GM23338 (cell line): ENCODE data around the gene PLD1. TPM values are rescaled to one million over a fixed set of nuclear protein-coding genes. Genes with fewer than 3 reads are reported as not detected.

Experiments
- CTCF ChIP-seq, 2 experiments: fragments of 200-600 bp in 1 of 2; sonication (generic) in 1 of 2; conservative IDR thresholded peaks; 2 replicates each; pipeline versions ENCODE4 v1.5.1 to v1.6.1; 2016 to 2017; ENCODE audit warnings: antibody characterized with exemption in 2 of 2, low read depth in 2 of 2, mild to moderate bottlenecking in 2 of 2, moderate library complexity in 1 of 2
- REST ChIP-seq: IDR thresholded peaks from one replicate; pipeline ENCODE4 v1.6.1; 2018; ENCODE audit warnings: antibody characterized with exemption; ENCODE audit not compliant: unreplicated experiment
- STAT1 ChIP-seq: IDR thresholded peaks from one replicate; pipeline ENCODE4 v1.6.1; 2016; ENCODE audit warnings: antibody characterized with exemption; ENCODE audit not compliant: unreplicated experiment
- ZNF462 ChIP-seq: fragments of 250-450 bp; sonication (Bioruptor Pico); IDR thresholded peaks from 2 replicates; pipeline ENCODE4 v1.5.0; 2020; ENCODE audit warnings: mild to moderate bottlenecking, moderate library complexity
- polyA plus RNA-seq: library from polyadenylated mRNA; unstranded; fragments of >200 nt; fragmentation: Nextera tagmentation; extraction: Ambion mirVana; gene quantifications from 2 replicates; pipeline ENCODE4 v1.2.1, GENCODE V29; 2016
- total RNA-seq: library from RNA; depleted of rRNA; stranded (reverse); fragments of >200 nt; shearing (Covaris generic); gene quantifications from 2 replicates; pipeline ENCODE4 v1.2.3, GENCODE V29; 2014

PLD1 gene
- total and polyA plus RNA-seq, 2 experiments from 2014 or later = 1.4 to 2.2 TPM

GRCh38 chr3:171776411-171776810 is 33.9 kb downstream of the PLD1 start (continued):
- no peak for TF ChIP-seq ZNF462 (CRISPR knock-in tag)
- no peak for TF ChIP-seq REST
- no peak for TF ChIP-seq CTCF (conservative IDR thresholded peaks at IDR 0.05; ENCODE audit: low read depth in 2 of 2)
- TF ChIP-seq STAT1 = no peak
